ENCODE results near the gene TICAM2. TPM values are rescaled to one million over a fixed set of nuclear protein-coding genes. Genes with fewer than 3 reads are reported as not detected.

Gene TICAM2
- total RNA-seq, 2 donors from 2014 or later, result 0.66 to 0.91 TPM

DNA sequence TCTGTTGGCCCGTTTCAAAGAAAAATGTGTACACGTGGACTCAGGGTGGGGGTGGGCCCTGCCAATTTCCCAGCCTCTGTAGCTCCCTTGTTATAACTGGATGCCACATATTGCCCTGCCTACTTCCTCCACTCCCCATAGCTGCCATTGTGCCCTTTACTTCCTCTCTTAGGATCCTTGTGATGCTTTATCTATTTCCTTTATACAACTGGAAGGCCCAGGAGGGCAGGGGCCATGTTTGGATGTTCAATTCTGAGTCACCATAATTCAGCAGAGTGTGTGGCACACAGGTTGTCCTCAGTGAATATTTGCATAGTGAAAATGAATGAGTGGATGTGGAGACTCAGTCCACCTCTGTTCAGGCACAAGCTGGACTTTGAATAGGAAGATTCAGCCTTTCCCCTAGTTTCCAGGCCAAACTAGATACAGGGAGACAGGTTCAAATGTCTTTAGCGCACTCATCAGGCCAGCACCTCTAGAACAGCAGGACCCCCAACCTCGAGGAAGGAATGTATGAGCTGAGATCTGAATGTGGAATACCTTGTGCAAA is 47.1 kb downstream of the TICAM2 start:
- DNase-seq (ENCODE audit: low spot score in 2 of 2), result no peak
- no peak for ATAC-seq
- Mint-ChIP-seq H3K27ac (no peak overlapping the region), H3K36me3 (no peaks in the 10 kb centered on the region), H3K9me3 (peaks cover 0 to 6% of the 10 kb centered on the region in 2 donors)

DNA sequence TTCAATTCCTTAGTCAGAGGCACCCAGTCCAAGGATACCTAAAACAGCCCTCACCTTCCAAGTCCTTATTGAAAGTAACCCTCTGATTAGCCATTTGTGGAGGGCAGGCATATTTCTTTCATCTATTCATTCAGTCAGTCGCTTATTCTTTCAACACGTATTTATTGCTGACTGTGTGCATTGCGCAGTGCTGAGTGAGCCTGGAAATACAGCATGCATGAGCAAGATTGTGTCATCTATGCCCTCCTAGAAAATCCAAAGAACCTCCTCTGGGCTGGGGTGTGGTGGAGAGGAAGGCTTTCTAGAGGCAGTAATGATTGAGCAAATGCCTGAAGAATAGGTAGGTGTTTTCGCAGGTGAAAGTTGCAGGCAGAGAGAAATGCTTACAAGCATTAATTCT is 49.2 kb downstream of the TICAM2 start:
- H3K36me3 Mint-ChIP-seq, result no peaks in the 10 kb centered on the region
- peaks cover 0 to 6% of the 10 kb centered on the region in 2 donors for H3K9me3 Mint-ChIP-seq
- no peak overlapping the region for H3K27ac Mint-ChIP-seq
- ATAC-seq, result no peak
- DNase-seq (ENCODE audit: low spot score in 2 of 2), result no peak

DNA sequence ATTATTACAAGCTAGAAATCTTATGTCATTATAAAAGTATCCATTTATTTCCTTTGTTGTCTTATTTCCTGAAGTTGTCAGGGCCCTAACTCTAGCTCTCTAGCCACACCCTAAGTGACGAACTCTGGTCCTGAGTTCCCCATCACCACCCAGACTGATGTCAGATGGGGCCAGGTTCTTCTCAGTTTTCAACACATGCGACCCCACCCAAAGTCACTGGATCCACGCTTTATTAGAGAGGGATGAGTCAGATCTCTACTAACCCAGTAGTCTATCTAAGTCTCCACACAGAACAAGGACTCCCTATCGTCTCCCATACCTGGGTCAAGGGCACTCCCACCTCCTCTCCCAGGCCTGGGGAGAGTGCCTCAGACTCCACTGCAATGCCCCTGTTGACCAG is 50.9 kb downstream of the TICAM2 start:
- Mint-ChIP-seq H3K36me3 (peaks cover 0 to 8% of the 10 kb centered on the region in 2 donors), H3K27ac (no peak overlapping the region)
- no peak for ATAC-seq

DNA sequence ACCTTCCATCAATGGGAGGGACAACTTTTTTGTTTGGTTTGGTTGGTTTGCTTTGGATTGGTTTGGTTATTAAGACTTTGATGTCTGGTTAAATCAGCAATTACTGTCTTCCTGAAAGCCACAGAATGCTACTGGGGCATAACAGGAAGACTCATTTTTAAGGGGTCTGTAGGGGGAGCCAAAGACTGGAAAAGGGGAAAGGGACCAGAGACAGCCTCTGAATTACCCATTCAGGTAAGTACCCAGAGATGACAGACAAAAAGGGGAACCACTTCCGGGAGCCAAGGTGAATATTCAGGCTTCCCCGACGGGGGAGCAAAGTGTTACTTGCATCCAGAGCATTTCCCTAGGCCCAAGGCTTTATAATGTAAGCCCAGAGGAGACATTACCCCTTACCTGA is 53.1 kb downstream of the TICAM2 start:
- Mint-ChIP-seq H3K9me3 (peaks cover 0 to 16% of the 10 kb centered on the region in 2 donors), H3K27ac (no peak overlapping the region), H3K36me3 (peaks cover 11 to 25% of the 10 kb centered on the region in 2 donors)
- no peak for ATAC-seq
- no peak for DNase-seq (ENCODE audit: low spot score in 2 of 2)

More for the DNA sequence above, 50.9 kb downstream of the TICAM2 start:
- H3K9me3 Mint-ChIP-seq, result peaks cover 0 to 6% of the 10 kb centered on the region in 2 donors
- DNase-seq (ENCODE audit: low spot score in 2 of 2), result no peak

GRCh38 chr5:115548683-115549082 is 53.6 kb downstream of the TICAM2 start:
- Mint-ChIP-seq H3K9me3 (peaks cover 0 to 16% of the 10 kb centered on the region in 2 donors), H3K27ac (no peak overlapping the region), H3K36me3 (peaks cover 14 to 28% of the 10 kb centered on the region in 2 donors)
- ATAC-seq, result no peak
- no peak for DNase-seq (ENCODE audit: low spot score in 2 of 2)

GRCh38 chr5:115545351-115545882 is 56.9 kb downstream of the TICAM2 start:
- no peak for DNase-seq (ENCODE audit: low spot score in 2 of 2)
- ATAC-seq, result no peak
- H3K27ac Mint-ChIP-seq, result peak overlapping the region in 1 of 2 donors; percentile 93
- peaks cover 0 to 10% of the 10 kb centered on the region in 2 donors for H3K9me3 Mint-ChIP-seq
- peaks cover 31 to 60% of the 10 kb centered on the region in 2 donors for H3K36me3 Mint-ChIP-seq

GRCh38 chr5:115544436-115545350 is 57.6 kb downstream of the TICAM2 start, which contains the start of gene FEM1C:
FEM1C (minus strand) TSS chr5:115544775; CDS start chr5:115543493, 1,282 bp downstream.
- DNase-seq (ENCODE audit: low spot score in 2 of 2) (peak; percentile 95 to 96), ATAC-seq (peak; percentile 95 to 97)
- H3K9me3 Mint-ChIP-seq, result peaks cover 0 to 10% of the 10 kb centered on the region in 2 donors
- peak within 1 kb of the TSS; percentile 93 to 99 for H3K27ac Mint-ChIP-seq
- peaks cover 31 to 67% of the 10 kb centered on the region in 2 donors for H3K36me3 Mint-ChIP-seq

- H3K9me3 Mint-ChIP-seq, result peaks cover 0 to 10% of the 10 kb centered on the region in 2 donors
- peak overlapping the region; percentile 93 to 97 for H3K27ac Mint-ChIP-seq
- ATAC-seq (peak; percentile 42 to 43), DNase-seq (ENCODE audit: low spot score in 2 of 2) (peak; percentile 44 to 59)
- H3K36me3 Mint-ChIP-seq, result peaks cover 35 to 71% of the 10 kb centered on the region in 2 donors
Measured at GRCh38 chr5:115544043-115544435, 58.2 kb downstream of the TICAM2 start.

DNA sequence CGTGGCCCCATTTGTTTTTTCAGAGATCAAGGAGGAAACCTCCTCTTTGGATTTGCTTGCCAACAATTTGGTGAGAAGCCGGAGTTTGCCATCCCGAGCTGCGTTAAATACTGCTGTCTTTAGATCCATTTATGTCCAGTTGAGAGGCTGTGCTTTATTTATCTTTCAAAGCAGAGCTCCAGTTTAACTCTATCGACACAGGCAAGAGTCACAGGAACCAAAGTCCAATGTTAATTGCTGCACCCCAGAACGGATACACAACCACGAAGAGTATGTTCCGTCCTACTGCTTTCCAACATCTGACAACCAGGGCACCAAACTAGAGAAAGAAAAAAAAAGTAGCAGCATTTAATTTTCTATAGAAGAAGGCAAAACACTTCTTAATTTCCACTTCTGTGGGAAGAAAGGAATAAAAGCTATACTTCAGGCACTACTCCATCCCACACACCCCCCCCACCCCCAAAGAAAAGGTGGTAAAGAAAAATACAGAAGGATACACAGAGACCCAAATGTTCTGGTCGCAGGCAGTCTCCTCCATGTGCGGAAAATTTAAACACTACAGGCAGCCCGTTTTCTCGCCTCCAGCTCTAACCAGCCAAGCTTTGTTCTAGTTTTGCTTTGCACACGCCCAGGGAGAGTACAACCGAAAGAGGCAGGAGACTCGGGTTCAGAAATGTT is 58.8 kb downstream of the TICAM2 start:
- Mint-ChIP-seq H3K9me3 (peaks cover 0 to 10% of the 10 kb centered on the region in 2 donors), H3K36me3 (peaks cover 40 to 76% of the 10 kb centered on the region in 2 donors), H3K27ac (peak overlapping the region; percentile 93 to 97)
- ATAC-seq (peak; percentile 15 to 30), DNase-seq (ENCODE audit: low spot score in 2 of 2) (no peak)

- H3K36me3 Mint-ChIP-seq, result peaks cover 42 to 83% of the 10 kb centered on the region in 2 donors
- H3K27ac Mint-ChIP-seq, result peak overlapping the region; percentile 83 to 93
- ATAC-seq (no peak), DNase-seq (ENCODE audit: low spot score in 2 of 2) (no peak)
- H3K9me3 Mint-ChIP-seq, result peaks cover 0 to 10% of the 10 kb centered on the region in 2 donors
Measured at GRCh38 chr5:115542651-115543364, 59.5 kb downstream of the TICAM2 start.

GRCh38 chr5:115542086-115542485 is 60.2 kb downstream of the TICAM2 start:
- ATAC-seq (no peak), DNase-seq (ENCODE audit: low spot score in 2 of 2) (no peak)
- Mint-ChIP-seq H3K9me3 (peaks cover 0 to 10% of the 10 kb centered on the region in 2 donors), H3K27ac (peak overlapping the region; percentile 83 to 93), H3K36me3 (peaks cover 46 to 85% of the 10 kb centered on the region in 2 donors)

- Mint-ChIP-seq H3K36me3 (peaks cover 48 to 85% of the 10 kb centered on the region in 2 donors), H3K9me3 (peaks cover 0 to 10% of the 10 kb centered on the region in 2 donors), H3K27ac (no peak overlapping the region)
- no peak for DNase-seq (ENCODE audit: low spot score in 2 of 2)
- ATAC-seq, result no peak
Measured at GRCh38 chr5:115541611-115542010, 60.7 kb downstream of the TICAM2 start.

GRCh38 chr5:115535479-115536035 is 66.7 kb downstream of the TICAM2 start:
- ATAC-seq (no peak), DNase-seq (ENCODE audit: low spot score in 2 of 2) (no peak)
- H3K27ac Mint-ChIP-seq, result no peak overlapping the region
- no peaks in the 10 kb centered on the region for H3K9me3 Mint-ChIP-seq
- peaks cover 22 to 57% of the 10 kb centered on the region in 2 donors for H3K36me3 Mint-ChIP-seq

DNA sequence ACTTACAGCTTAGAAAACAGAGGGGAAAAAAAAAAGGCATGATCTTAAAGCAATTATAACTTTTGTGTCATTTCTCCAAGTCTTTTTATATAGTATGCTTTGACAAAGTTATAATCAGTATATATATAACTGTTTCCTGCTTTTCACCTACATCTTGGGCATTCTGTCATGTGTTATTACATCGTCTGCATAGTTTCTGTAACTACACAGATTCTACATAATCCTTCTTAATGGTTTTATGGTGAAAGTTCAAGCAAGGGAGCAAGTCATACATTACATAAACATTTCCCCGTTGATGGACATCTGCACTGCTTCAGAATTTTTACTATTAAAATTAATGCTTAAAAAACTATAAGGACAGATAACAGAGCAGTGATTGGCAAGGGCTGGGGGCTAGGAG is 69.8 kb downstream of the TICAM2 start:
- DNase-seq (ENCODE audit: low spot score in 2 of 2) (no peak), ATAC-seq (no peak)
- peaks cover 11 to 40% of the 10 kb centered on the region in 2 donors for H3K36me3 Mint-ChIP-seq
- no peaks in the 10 kb centered on the region for H3K9me3 Mint-ChIP-seq
- H3K27ac Mint-ChIP-seq, result no peak overlapping the region

GRCh38 chr5:115531787-115532367 is 70.4 kb downstream of the TICAM2 start:
- ATAC-seq, result no peak
- H3K27ac Mint-ChIP-seq, result no peak overlapping the region
- DNase-seq (ENCODE audit: low spot score in 2 of 2), result no peak
- H3K36me3 Mint-ChIP-seq, result peaks cover 6 to 34% of the 10 kb centered on the region in 2 donors
- H3K9me3 Mint-ChIP-seq, result no peaks in the 10 kb centered on the region
